ENCODE measurements around the gene ESPL1. TPM values are rescaled to one million over a fixed set of nuclear protein-coding genes. Genes with fewer than 3 reads are reported as not detected.

The ESPL1 gene
- total and polyA plus RNA-seq, 2 of the 8 experiments (the other 6 are each of a cell fraction or from before 2014, with no cell fraction given) = 31.8 to 52.7 TPM

- peak overlapping the region; percentile 47; the same call in 1 of the 2 replicates for H4K8ac ChIP-seq (ENCODE audit: extremely low read depth, insufficient read depth, low read length)
- ChIA-PET CTCF (ENCODE audit: partially characterized antibody) (interaction anchor here (0.6 to 21.6 kb wide), 13 partner anchors 9 to 79 kb away, joined by 3 to 654 read pairs (median 5); partner anchors contain the start of gene ESPL1), POLR2A (ENCODE audit: partially characterized antibody) (interaction anchor here (1.0 to 13.6 kb wide), 6 partner anchors 4 to 66 kb away, joined by 3 to 151 read pairs (median 6); partner anchors contain the start of gene RARG)
- peak overlapping the region; percentile 99; the same call in 1 of the 2 replicates for H2BK12ac ChIP-seq (ENCODE audit: low read depth, low read length)
- H2BK15ac ChIP-seq (ENCODE audit: low read length) = peak overlapping the region; percentile 97; the same call in 1 of the 2 replicates
- H3K27me3 ChIP-seq (replicated peaks in 1 of 4; ENCODE audit: control insufficient read depth in 3 of 4, extremely low read depth in 1 of 4, insufficient read depth in 3 of 4, low read length in 3 of 4) = no peaks in the 10 kb centered on the region
- H2AK5ac ChIP-seq (ENCODE audit: low read depth, low read length) = peak overlapping the region; percentile 94
- H3K56ac ChIP-seq (replicated peaks; ENCODE audit: insufficient read length, low read depth, low read length) = no peak overlapping the region
- no peak for DNase-seq (ENCODE audit: low read depth in 1 of 2, low spot score in 2 of 2)
- no peak overlapping the region for H3K23ac ChIP-seq (ENCODE audit: insufficient read length)
- H2AFZ ChIP-seq (ENCODE audit: low read length) = no peak overlapping the region
- H3K14ac ChIP-seq (ENCODE audit: insufficient read length) = no peak overlapping the region
- peaks cover 33 to 52% (median 35%) of the 10 kb centered on the region in 4 experiments for H3K4me1 ChIP-seq (replicated peaks in 1 of 4; ENCODE audit: control insufficient read depth in 3 of 4, insufficient read depth in 4 of 4, low read length in 3 of 4)
- 78% methylated on average over 10 of the region's 10 CpGs; no CpG with 5 or more reads in 1 of the 2 experiments for WGBS, 2 experiments (ENCODE audit: extremely low coverage in 1 of 2, insufficient coverage in 1 of 2, insufficient read length in 1 of 2, insufficient replicate concordance in 2 of 2, low coverage in 1 of 2, low lambda C conversion rate in 2 of 2, missing lambda C conversion rate in 1 of 2)
- no peaks in the 10 kb centered on the region for H3K79me1 ChIP-seq (ENCODE audit: low read depth, low read length)
- H3K79me2 ChIP-seq (ENCODE audit: control insufficient read depth in 1 of 2, insufficient read depth in 2 of 2, low read length in 2 of 2) = peaks cover 0 to 4% of the 10 kb centered on the region in 2 experiments; a peak in 1 of 4 replicates
- no peak overlapping the region; a peak in 1 of 7 replicates for H3K9ac ChIP-seq (replicated peaks in 1 of 4; ENCODE audit: extremely low read depth in 1 of 4, low read depth in 3 of 4, low read length in 3 of 4)
- H3K4me3 ChIP-seq (ENCODE audit: extremely low read depth in 1 of 4, insufficient read depth in 2 of 4, low read depth in 3 of 4, low read length in 4 of 4) = peak overlapping the region in 1 of 4 experiments; percentile 23; a peak in 1 of 8 replicates
- peak overlapping the region; percentile 98 for H4K91ac ChIP-seq (replicated peaks; ENCODE audit: insufficient read length, low read length)
- H4K20me1 ChIP-seq (replicated peaks in 1 of 2; ENCODE audit: control insufficient read depth in 1 of 2, insufficient read depth in 2 of 2, low read length in 2 of 2) = no peaks in the 10 kb centered on the region
- peak overlapping the region; percentile 42 to 100; a peak in 3 of 4 replicates for H3K4me2 ChIP-seq (ENCODE audit: insufficient read depth in 1 of 2, low read depth in 2 of 2, low read length in 2 of 2)
- H3K4ac ChIP-seq (replicated peaks; ENCODE audit: insufficient read length, low read depth, low read length) = peak overlapping the region; percentile 80
- H4K5ac ChIP-seq (ENCODE audit: insufficient read length, low read depth, low read length) = peak overlapping the region; percentile 80
- H3K27ac ChIP-seq (ENCODE audit: low read depth, low read length) = no peak overlapping the region
- H3K18ac ChIP-seq (ENCODE audit: extremely low read depth, low read length) = peak overlapping the region; percentile 98
- H2BK20ac ChIP-seq (ENCODE audit: low read length) = peak overlapping the region; percentile 98
- peak overlapping the region; percentile 91 for H2BK5ac ChIP-seq (ENCODE audit: low read depth, low read length)
- H3K36me3 ChIP-seq (ENCODE audit: control insufficient read depth in 2 of 4, insufficient read depth in 4 of 4, low read length in 3 of 4) = no peaks in the 10 kb centered on the region; a peak in 1 of 8 replicates
- H3K23me2 ChIP-seq (ENCODE audit: low read depth, low read length) = peaks cover 15% of the 10 kb centered on the region
- FAIRE-seq = no peak
- H3K9me3 ChIP-seq (ENCODE audit: insufficient read depth in 2 of 2, low read depth in 1 of 2, low read length in 1 of 2) = no peaks in the 10 kb centered on the region
- H2BK120ac ChIP-seq (replicated peaks; ENCODE audit: low read depth, low read length) = peak overlapping the region; percentile 70
- no peak for TF ChIP-seq SRF (IDR thresholded peaks at IDR 0.05; ENCODE audit: low read depth, low read length)
- TF ChIP-seq CTBP2 (IDR thresholded peaks at IDR 0.05; ENCODE audit: borderline replicate concordance, insufficient read depth, insufficient read length, low read length) = no peak
These were observed 43.0 kb upstream of the ESPL1 start for GRCh38 chr12:53224897-53225634.
